Panc1 (cell line): ENCODE data around the gene CIBAR2. TPM values are rescaled to one million over a fixed set of nuclear protein-coding genes. Genes with fewer than 3 reads are reported as not detected.

ENCODE experiments used
- ATAC-seq: fragments of 200-7000 bp; cut with Tn5 transposase; 2 replicates; pipeline ENCODE4 v1.9.1; 2020; ENCODE audit warnings: mild to moderate bottlenecking, moderate library complexity
- BruUV-seq: library from RNA; stranded (reverse); fragments of 400-500 nt; replicated peaks from 2 replicates; lab custom pipeline; 2021; lab: Mats Ljungman, UMichigan
- CTCF ChIA-PET: fragments of 300-600 bp; sonication (Branson Sonifier 250); formaldehyde crosslinking; loops from one replicate; lab custom pipeline; 2022; ENCODE audit warnings: antibody characterized with exemption; lab: Charles Lee
- POLR2A ChIA-PET: fragments of 300-600 bp; sonication (Branson Sonifier 250); formaldehyde crosslinking; loops from one replicate; lab custom pipeline; 2022; ENCODE audit warnings: antibody characterized with exemption; lab: Charles Lee
- DNase-seq: peaks from one replicate; pipeline ENCODE4 v3.0.0-alpha.2; 2010; ENCODE audit warnings: low read depth, low spot score
- H3K27ac ChIP-seq: 2 replicates; pipeline ENCODE4 v1.5.1; 2011; ENCODE audit warnings: mild to moderate bottlenecking, low read length, inconsistent platforms
- H3K27me3 ChIP-seq: fragments of 200-500 bp; sonication (Bioruptor generic); 2 replicates; pipeline ENCODE4 v1.6.0; 2014; ENCODE audit warnings: low read length, inconsistent platforms; ENCODE audit not compliant: control insufficient read depth, insufficient read depth
- H3K36me3 ChIP-seq: fragments of 200-500 bp; sonication (Bioruptor generic); 2 replicates; pipeline ENCODE4 v1.5.1; 2014; ENCODE audit warnings: inconsistent platforms, mild to moderate bottlenecking, low read length, moderate library complexity; ENCODE audit not compliant: control insufficient read depth, insufficient read depth
- H3K4me1 ChIP-seq: 2 replicates; pipeline ENCODE4 v1.5.1; 2011; ENCODE audit warnings: inconsistent platforms, mild to moderate bottlenecking, low read length, moderate library complexity; ENCODE audit not compliant: control insufficient read depth, insufficient read depth
- H3K4me3 ChIP-seq, 2 experiments: 2 replicates each; pipeline ENCODE4 v1.5.1; 2011 to 2012; ENCODE audit warnings: low read depth in 2 of 2, low read length in 2 of 2, mild to moderate bottlenecking in 2 of 2, inconsistent platforms in 1 of 2, moderate library complexity in 1 of 2
- H3K9me3 ChIP-seq: fragments of 200-500 bp; sonication (Bioruptor generic); 2 replicates; pipeline ENCODE4 v1.5.1; 2014; ENCODE audit warnings: low read depth, mild to moderate bottlenecking, inconsistent platforms, low read length, moderate library complexity; ENCODE audit not compliant: control insufficient read depth, insufficient read depth
- POLR2AphosphoS5 ChIP-seq: IDR thresholded peaks from 2 replicates; pipeline ENCODE4 v1.6.1; 2012; ENCODE audit warnings: mild to moderate bottlenecking, low read depth, low read length, moderate library complexity
- SIN3A ChIP-seq: IDR thresholded peaks from 2 replicates; pipeline ENCODE4 v1.6.1; 2012; ENCODE audit warnings: low read depth, mild to moderate bottlenecking, low read length, moderate library complexity, borderline replicate concordance; ENCODE audit not compliant: insufficient read depth
- TCF7L2 ChIP-seq: IDR thresholded peaks from 2 replicates; pipeline ENCODE4 v1.6.1; 2011; ENCODE audit warnings: mild to moderate bottlenecking, low read depth, low read length, inconsistent platforms
- in situ Hi-C: cut with HindIII; loops from 2 replicates; pipeline ENCODE4 v1.10.0; 2016; ENCODE audit warnings: low sequenced_read_pairs, low pct_unique_long_range_greater_than_20kb
- intact Hi-C: fragments of 100-400 bp; cut with micrococcal nuclease; formaldehyde crosslinking; loops from one replicate; pipeline ENCODE4 v1.10.0; 2022; ENCODE audit not compliant: unreplicated experiment
- total RNA-seq: library from RNA; stranded (reverse); gene quantifications from one replicate; pipeline ENCODE4 v1.2.1, GENCODE V29; 2021; ENCODE audit not compliant: unreplicated experiment
- TF ChIP-seq, protein P1 (sequence below), 2 experiments: IDR thresholded peaks; 2 replicates each; pipeline ENCODE4 v1.6.1; 2011 to 2012; ENCODE audit warnings: low read depth in 2 of 2, control low read depth in 1 of 2, low read length in 1 of 2, mild to moderate bottlenecking in 1 of 2, moderate library complexity in 1 of 2; ENCODE audit not compliant: insufficient read depth in 1 of 2
- TF ChIP-seq, protein P2 (sequence below): fragments of 450-650 bp; IDR thresholded peaks from 2 replicates; pipeline ENCODE4 v1.5.1; 2017; ENCODE audit warnings: mild to moderate bottlenecking

The CIBAR2 gene
- total RNA-seq, 1 experiment from 2014 or later = not detected

DNA sequence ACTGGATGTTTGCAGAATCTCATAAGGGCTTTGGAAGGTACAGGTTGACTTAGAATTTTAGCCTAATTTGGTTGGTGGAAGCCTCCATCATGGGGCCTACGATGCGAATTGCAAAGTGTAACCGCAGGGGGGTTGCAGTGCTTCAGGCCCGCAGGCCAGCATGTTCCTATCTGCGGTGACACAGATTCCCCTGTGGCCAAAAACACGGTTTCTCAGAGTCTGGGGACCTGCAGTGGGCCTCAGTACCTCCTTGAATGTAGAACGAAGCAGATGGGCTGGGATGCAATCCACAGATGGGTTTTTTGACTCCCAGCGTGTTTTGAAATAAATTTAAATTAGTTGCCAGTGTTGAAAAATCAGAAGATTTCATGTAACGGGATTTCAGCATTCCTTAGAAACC, 49.9 kb downstream of the CIBAR2 start:
- Histone ChIP-seq H3K4me1 (no peaks in the 10 kb centered on the region), H3K27me3 (no peaks in the 10 kb centered on the region), H3K9me3 (no peaks in the 10 kb centered on the region), H3K36me3 (no peaks in the 10 kb centered on the region), H3K27ac (no peak overlapping the region), H3K4me3 (no peak overlapping the region)
- POLR2A ChIA-PET = no interaction called here
- DNase-seq (no peak), ATAC-seq (no peak)
- intact Hi-C loops (no loop called here), in situ Hi-C loops (no loop called here)
- CTCF ChIA-PET = no interaction called here
- no TSS peak for BruUV-seq
- TF ChIP-seq, protein P1, sequence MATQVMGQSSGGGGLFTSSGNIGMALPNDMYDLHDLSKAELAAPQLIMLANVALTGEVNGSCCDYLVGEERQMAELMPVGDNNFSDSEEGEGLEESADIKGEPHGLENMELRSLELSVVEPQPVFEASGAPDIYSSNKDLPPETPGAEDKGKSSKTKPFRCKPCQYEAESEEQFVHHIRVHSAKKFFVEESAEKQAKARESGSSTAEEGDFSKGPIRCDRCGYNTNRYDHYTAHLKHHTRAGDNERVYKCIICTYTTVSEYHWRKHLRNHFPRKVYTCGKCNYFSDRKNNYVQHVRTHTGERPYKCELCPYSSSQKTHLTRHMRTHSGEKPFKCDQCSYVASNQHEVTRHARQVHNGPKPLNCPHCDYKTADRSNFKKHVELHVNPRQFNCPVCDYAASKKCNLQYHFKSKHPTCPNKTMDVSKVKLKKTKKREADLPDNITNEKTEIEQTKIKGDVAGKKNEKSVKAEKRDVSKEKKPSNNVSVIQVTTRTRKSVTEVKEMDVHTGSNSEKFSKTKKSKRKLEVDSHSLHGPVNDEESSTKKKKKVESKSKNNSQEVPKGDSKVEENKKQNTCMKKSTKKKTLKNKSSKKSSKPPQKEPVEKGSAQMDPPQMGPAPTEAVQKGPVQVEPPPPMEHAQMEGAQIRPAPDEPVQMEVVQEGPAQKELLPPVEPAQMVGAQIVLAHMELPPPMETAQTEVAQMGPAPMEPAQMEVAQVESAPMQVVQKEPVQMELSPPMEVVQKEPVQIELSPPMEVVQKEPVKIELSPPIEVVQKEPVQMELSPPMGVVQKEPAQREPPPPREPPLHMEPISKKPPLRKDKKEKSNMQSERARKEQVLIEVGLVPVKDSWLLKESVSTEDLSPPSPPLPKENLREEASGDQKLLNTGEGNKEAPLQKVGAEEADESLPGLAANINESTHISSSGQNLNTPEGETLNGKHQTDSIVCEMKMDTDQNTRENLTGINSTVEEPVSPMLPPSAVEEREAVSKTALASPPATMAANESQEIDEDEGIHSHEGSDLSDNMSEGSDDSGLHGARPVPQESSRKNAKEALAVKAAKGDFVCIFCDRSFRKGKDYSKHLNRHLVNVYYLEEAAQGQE (IDR thresholded peaks at IDR 0.05; ENCODE audit: insufficient read depth in 1 of 2, low read depth in 2 of 2, low read length in 1 of 2) = no peak
- TF ChIP-seq, protein P2, sequence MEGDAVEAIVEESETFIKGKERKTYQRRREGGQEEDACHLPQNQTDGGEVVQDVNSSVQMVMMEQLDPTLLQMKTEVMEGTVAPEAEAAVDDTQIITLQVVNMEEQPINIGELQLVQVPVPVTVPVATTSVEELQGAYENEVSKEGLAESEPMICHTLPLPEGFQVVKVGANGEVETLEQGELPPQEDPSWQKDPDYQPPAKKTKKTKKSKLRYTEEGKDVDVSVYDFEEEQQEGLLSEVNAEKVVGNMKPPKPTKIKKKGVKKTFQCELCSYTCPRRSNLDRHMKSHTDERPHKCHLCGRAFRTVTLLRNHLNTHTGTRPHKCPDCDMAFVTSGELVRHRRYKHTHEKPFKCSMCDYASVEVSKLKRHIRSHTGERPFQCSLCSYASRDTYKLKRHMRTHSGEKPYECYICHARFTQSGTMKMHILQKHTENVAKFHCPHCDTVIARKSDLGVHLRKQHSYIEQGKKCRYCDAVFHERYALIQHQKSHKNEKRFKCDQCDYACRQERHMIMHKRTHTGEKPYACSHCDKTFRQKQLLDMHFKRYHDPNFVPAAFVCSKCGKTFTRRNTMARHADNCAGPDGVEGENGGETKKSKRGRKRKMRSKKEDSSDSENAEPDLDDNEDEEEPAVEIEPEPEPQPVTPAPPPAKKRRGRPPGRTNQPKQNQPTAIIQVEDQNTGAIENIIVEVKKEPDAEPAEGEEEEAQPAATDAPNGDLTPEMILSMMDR = no peak
- no peak for TF ChIP-seq SIN3A
- no peak for TF ChIP-seq TCF7L2
- no peak for TF ChIP-seq POLR2AphosphoS5

DNA sequence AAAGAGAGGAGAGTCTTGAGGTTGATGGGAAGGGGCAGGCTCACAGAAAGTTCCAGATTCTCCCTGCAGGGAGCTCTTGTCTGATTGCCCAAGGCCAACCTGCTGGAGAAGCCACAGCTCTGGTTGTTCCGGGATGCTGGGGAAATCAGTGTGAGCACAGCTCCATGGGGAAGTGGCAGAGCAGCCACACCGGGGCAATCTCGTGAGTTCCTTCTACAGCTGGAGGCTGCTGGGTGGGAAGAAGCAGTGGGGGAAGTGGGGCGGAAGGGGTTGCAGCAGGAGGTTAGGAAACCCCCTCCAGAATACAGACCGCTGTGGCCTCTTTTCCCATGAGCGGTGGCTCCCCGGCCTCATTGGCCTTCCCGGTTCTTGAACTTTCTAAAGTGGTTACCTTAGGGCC, 50.7 kb downstream of the CIBAR2 start:
- intact Hi-C loops = no loop called here
- H3K36me3 ChIP-seq = no peaks in the 10 kb centered on the region
- no peak for TF ChIP-seq TCF7L2
- ATAC-seq (no peak), DNase-seq (no peak)
- in situ Hi-C loops = no loop called here
- no peak overlapping the region for H3K27ac ChIP-seq
- ChIA-PET CTCF (no interaction called here), POLR2A (no interaction called here)
- no TSS peak for BruUV-seq
- peaks cover 6% of the 10 kb centered on the region for H3K4me1 ChIP-seq
- no peak overlapping the region for H3K4me3 ChIP-seq
- H3K9me3 ChIP-seq = no peaks in the 10 kb centered on the region
- no peaks in the 10 kb centered on the region for H3K27me3 ChIP-seq

DNA sequence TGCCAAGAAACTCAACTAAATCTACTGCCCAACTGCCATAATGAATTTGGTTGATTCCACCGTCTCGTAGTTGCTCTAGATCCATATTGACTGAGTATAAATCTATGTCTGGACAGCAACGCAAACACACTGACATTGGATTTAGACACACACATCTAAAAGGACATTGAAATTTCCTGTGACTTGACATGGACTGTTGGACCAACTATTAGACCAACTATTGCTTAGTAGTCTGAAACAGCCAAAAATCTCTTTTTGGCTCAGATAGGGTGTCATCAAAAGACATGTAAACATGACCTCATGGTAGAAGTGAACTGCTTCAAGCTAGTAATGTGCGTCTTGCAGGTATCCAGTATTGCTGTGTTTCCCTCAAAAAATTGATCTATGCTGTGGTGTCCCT, 53.4 kb downstream of the CIBAR2 start:
- H3K27ac ChIP-seq = no peak overlapping the region
- intact Hi-C loops (no loop called here), in situ Hi-C loops (no loop called here)
- H3K36me3 ChIP-seq = no peaks in the 10 kb centered on the region
- peaks cover 9% of the 10 kb centered on the region for H3K4me1 ChIP-seq
- TF ChIP-seq, protein P1 (IDR thresholded peaks at IDR 0.05; ENCODE audit: insufficient read depth in 1 of 2, low read depth in 2 of 2, low read length in 1 of 2) = no peak
- no peak for TF ChIP-seq SIN3A
- no peak for TF ChIP-seq POLR2AphosphoS5
- no peak for TF ChIP-seq TCF7L2
- TF ChIP-seq, protein P2 = no peak
- CTCF ChIA-PET = no interaction called here
- POLR2A ChIA-PET = interaction anchor here (0.6 kb wide), 1 partner anchor 443 kb away, joined by 12 read pairs; no protein-coding TSS in a partner anchor
- no peak for DNase-seq
- no TSS peak for BruUV-seq
- no peaks in the 10 kb centered on the region for H3K27me3 ChIP-seq
- no peak for ATAC-seq
- H3K9me3 ChIP-seq = no peaks in the 10 kb centered on the region
- H3K4me3 ChIP-seq = no peak overlapping the region
